CD14-positive monocyte (primary cell): ENCODE results near the gene OAT. TPM values are rescaled to one million over a fixed set of nuclear protein-coding genes. Genes with fewer than 3 reads are reported as not detected.
A peak's percentile ranks its signal among the peaks of the same experiment; 100 is the strongest.

ENCODE experiments used
- DNase-seq, 3 donors: peaks; one replicate each; pipeline ENCODE4 v3.0.0-alpha.2; 2011 to 2022
- H2AFZ ChIP-seq: 2 replicates; pipeline ENCODE4 v1.6.0; 2012; ENCODE audit warnings: mild to moderate bottlenecking, low read depth, low read length, inconsistent platforms; ENCODE audit not compliant: insufficient read depth, poor library complexity, severe bottlenecking
- H3K27ac ChIP-seq, 2 donors: 1 replicate in 1 of 2; 2 replicates in 1 of 2; pipeline ENCODE4 v1.5.1; 2012 to 2013; ENCODE audit warnings: low read length in 2 of 2, control low read depth in 1 of 2, inconsistent platforms in 1 of 2, low read depth in 1 of 2, mild to moderate bottlenecking in 1 of 2
- H3K27me3 ChIP-seq, 2 donors: one replicate each; pipeline versions ENCODE4 v1.6.0 to v1.6.1; 2011 to 2013; ENCODE audit warnings: low read length in 2 of 2; ENCODE audit not compliant: control insufficient read depth in 2 of 2, insufficient read depth in 2 of 2
- H3K36me3 ChIP-seq, 2 donors: replicated peaks in 1 of 2; 1 replicate in 1 of 2; 2 replicates in 1 of 2; pipeline versions ENCODE4 v1.5.1 to v1.6.1; 2012 to 2013; ENCODE audit warnings: low read length in 2 of 2, control low read depth in 1 of 2, inconsistent platforms in 1 of 2, mild to moderate bottlenecking in 1 of 2; ENCODE audit not compliant: insufficient read depth in 2 of 2, control insufficient read depth in 1 of 2
- H3K4me1 ChIP-seq, 2 donors: 1 replicate in 1 of 2; 2 replicates in 1 of 2; pipeline versions ENCODE4 v1.5.1 to v1.6.1; 2012 to 2013; ENCODE audit warnings: low read length in 2 of 2, control low read depth in 1 of 2, inconsistent platforms in 1 of 2, mild to moderate bottlenecking in 1 of 2, moderate library complexity in 1 of 2; ENCODE audit not compliant: insufficient read depth in 2 of 2, control insufficient read depth in 1 of 2
- H3K4me2 ChIP-seq: replicated peaks from 2 replicates; pipeline ENCODE3; 2012; ENCODE audit warnings: low read length, moderate library complexity, mild to moderate bottlenecking; ENCODE audit not compliant: poor library complexity, severe bottlenecking; ENCODE audit errors: extremely low read depth
- H3K4me3 ChIP-seq, 3 experiments: fragments of 200-600 bp in 1 of 3; sonication (generic) in 1 of 3; replicated peaks in 1 of 3; 1 replicate in 2 of 3; 2 replicates in 1 of 3; pipeline ENCODE4 v1.5.1; 2011 to 2013; ENCODE audit warnings: low read length in 3 of 3, mild to moderate bottlenecking in 3 of 3, control low read depth in 2 of 3, low read depth in 2 of 3, inconsistent platforms in 1 of 3, moderate library complexity in 1 of 3
- H3K79me2 ChIP-seq: 2 replicates; pipeline ENCODE4 v1.6.0; 2012; ENCODE audit warnings: mild to moderate bottlenecking, control low read depth, inconsistent platforms, low read length, moderate library complexity; ENCODE audit not compliant: insufficient read depth
- H3K9ac ChIP-seq: 2 replicates; pipeline ENCODE4 v1.6.0; 2017; ENCODE audit warnings: low read length, mild to moderate bottlenecking; ENCODE audit not compliant: insufficient read depth, poor library complexity, severe bottlenecking
- H3K9me3 ChIP-seq, 2 donors: replicated peaks in 1 of 2; 1 replicate in 1 of 2; 2 replicates in 1 of 2; pipeline versions ENCODE4 v1.5.1 to v1.6.1; 2012 to 2013; ENCODE audit warnings: low read length in 2 of 2, control low read depth in 1 of 2; ENCODE audit not compliant: control insufficient read depth in 1 of 2, insufficient read depth in 1 of 2
- H4K20me1 ChIP-seq: 2 replicates; pipeline ENCODE4 v1.6.0; 2012; ENCODE audit warnings: mild to moderate bottlenecking, low read length, control low read depth, moderate library complexity; ENCODE audit not compliant: insufficient read depth
- H3K27ac Mint-ChIP-seq, 7 donors: one replicate each; pipeline ENCODE4 v1.8.0; 2020; ENCODE audit warnings: mild to moderate bottlenecking in 7 of 7, mixed read lengths in 7 of 7, moderate library complexity in 6 of 7, inconsistent platforms in 2 of 7
- H3K27me3 Mint-ChIP-seq, 3 donors: one replicate each; pipeline ENCODE4 v1.8.0; 2021 to 2022; ENCODE audit warnings: low read depth in 3 of 3, mild to moderate bottlenecking in 3 of 3, mixed read lengths in 3 of 3, moderate library complexity in 3 of 3, inconsistent platforms in 1 of 3
- H3K36me3 Mint-ChIP-seq, 2 donors: one replicate each; pipeline ENCODE4 v1.8.0; 2020; ENCODE audit warnings: mixed read lengths in 2 of 2, inconsistent platforms in 1 of 2, mild to moderate bottlenecking in 1 of 2
- H3K4me1 Mint-ChIP-seq: one replicate; pipeline ENCODE4 v1.8.0; 2020; ENCODE audit warnings: mild to moderate bottlenecking, mixed read lengths
- H3K4me3 Mint-ChIP-seq, 2 donors: one replicate each; pipeline ENCODE4 v1.8.0; 2020; ENCODE audit warnings: mild to moderate bottlenecking in 2 of 2, mixed read lengths in 2 of 2, moderate library complexity in 1 of 2
- H3K9me3 Mint-ChIP-seq, 7 donors: one replicate each; pipeline ENCODE4 v1.8.0; 2020 to 2022; ENCODE audit warnings: mixed read lengths in 7 of 7, mild to moderate bottlenecking in 6 of 7, moderate library complexity in 6 of 7, inconsistent platforms in 2 of 7
- WGBS: methylation state at CpG from one replicate; pipeline ENCODE4 v1.1.5; 2013; ENCODE audit warnings: missing lambda C conversion rate; ENCODE audit not compliant: insufficient coverage; 5-methylcytosine and 5-hydroxymethylcytosine counted together
- intact Hi-C, 2 donors: fragments of 100-400 bp; cut with micrococcal nuclease; formaldehyde crosslinking; loops; one replicate each; pipeline versions ENCODE4 v1.15.0 to v1.15.1; 2023
- polyA plus RNA-seq, 3 donors: library from polyadenylated mRNA; depleted of rRNA in 1 of 3; unstranded in 2 of 3; stranded (reverse) in 1 of 3; fragments of 300-500 nt in 2 of 3; fragments of >200 nt in 1 of 3; fragmentation: Illumina TruSeq in 2 of 3; gene quantifications; 1 replicate in 2 of 3; 2 replicates in 1 of 3; pipeline ENCODE4 v1.2.3, GENCODE V29; 2012 to 2021
- TF ChIP-seq, protein P1 (sequence below): fragments of 200-600 bp; IDR thresholded peaks from one replicate; pipeline ENCODE4 v1.8.0; 2022; ENCODE audit warnings: antibody characterized with exemption, mild to moderate bottlenecking

The OAT gene
- polyA plus RNA-seq, 3 donors = 83.5 to 89.6 (median 87.3) TPM

DNA sequence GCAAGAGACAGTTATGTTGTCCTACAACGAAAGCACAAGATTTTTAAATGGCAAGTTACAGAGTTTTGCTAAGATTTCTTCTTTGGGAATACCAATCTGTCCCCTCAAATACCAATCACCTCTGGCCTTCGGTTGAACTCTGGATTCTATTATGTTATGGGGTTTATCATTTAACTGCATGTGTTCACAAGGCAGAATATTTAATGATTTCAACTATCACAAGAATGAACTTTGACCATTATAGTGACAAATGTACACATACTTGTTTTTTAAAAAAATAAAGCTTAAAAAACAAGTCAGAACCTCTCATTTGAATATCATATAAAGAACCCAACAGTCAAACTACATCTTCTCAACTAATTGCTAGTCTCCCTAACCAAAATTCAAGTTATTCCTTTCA is 11.3 kb downstream of the OAT start:
- Histone ChIP-seq H3K79me2 (peaks cover 3% of the 10 kb centered on the region), H2AFZ (no peak overlapping the region), H3K4me2 (no peak overlapping the region), H3K27me3 (no peaks in the 10 kb centered on the region), H3K4me1 (no peaks in the 10 kb centered on the region), H3K9me3 (no peaks in the 10 kb centered on the region), H3K4me3 (no peak overlapping the region), H3K27ac (no peak overlapping the region), H3K36me3 (peaks cover 45 to 78% of the 10 kb centered on the region in 2 donors), H4K20me1 (peaks cover 4% of the 10 kb centered on the region), H3K9ac (no peak overlapping the region)
- TF ChIP-seq, protein P1, sequence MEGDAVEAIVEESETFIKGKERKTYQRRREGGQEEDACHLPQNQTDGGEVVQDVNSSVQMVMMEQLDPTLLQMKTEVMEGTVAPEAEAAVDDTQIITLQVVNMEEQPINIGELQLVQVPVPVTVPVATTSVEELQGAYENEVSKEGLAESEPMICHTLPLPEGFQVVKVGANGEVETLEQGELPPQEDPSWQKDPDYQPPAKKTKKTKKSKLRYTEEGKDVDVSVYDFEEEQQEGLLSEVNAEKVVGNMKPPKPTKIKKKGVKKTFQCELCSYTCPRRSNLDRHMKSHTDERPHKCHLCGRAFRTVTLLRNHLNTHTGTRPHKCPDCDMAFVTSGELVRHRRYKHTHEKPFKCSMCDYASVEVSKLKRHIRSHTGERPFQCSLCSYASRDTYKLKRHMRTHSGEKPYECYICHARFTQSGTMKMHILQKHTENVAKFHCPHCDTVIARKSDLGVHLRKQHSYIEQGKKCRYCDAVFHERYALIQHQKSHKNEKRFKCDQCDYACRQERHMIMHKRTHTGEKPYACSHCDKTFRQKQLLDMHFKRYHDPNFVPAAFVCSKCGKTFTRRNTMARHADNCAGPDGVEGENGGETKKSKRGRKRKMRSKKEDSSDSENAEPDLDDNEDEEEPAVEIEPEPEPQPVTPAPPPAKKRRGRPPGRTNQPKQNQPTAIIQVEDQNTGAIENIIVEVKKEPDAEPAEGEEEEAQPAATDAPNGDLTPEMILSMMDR = no peak
- Mint-ChIP-seq H3K9me3 (no peaks in the 10 kb centered on the region), H3K36me3 (peaks cover 68 to 82% of the 10 kb centered on the region in 2 donors), H3K27me3 (peaks cover 0 to 2% (median 2%) of the 10 kb centered on the region in 3 donors), H3K4me1 (peaks cover 7% of the 10 kb centered on the region), H3K27ac (peak overlapping the region in 1 of 7 donors; percentile 17), H3K4me3 (no peak overlapping the region)
- intact Hi-C loops = no loop called here
- DNase-seq = no peak
- no CpG with 5 or more reads among the region's 2 CpGs for WGBS

DNA sequence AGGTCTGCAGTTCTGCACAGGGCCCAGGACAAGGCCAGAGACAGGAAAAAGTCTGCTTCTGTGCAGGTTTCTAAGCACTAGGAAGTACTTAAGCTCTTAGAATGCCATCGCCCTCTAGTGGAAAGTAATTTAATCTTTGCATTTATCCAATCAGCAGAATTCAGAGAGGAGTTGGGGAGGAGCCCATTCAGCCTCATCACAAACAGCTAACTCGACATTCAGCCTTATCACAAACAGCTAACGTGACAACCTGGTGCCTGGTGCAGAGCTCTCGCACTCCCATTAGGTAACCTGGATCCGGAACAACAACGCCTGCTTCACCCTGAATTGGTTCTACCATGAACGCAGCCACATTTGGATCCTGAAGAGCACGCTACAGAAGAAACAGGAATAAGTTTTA is 15.2 kb downstream of the OAT start:
- H3K4me3 Mint-ChIP-seq = no peak overlapping the region
- H3K36me3 ChIP-seq = peaks cover 66 to 91% of the 10 kb centered on the region in 2 donors
- no peaks in the 10 kb centered on the region for H3K27me3 ChIP-seq
- H4K20me1 ChIP-seq = no peaks in the 10 kb centered on the region
- H3K27ac ChIP-seq = no peak overlapping the region
- H3K4me1 Mint-ChIP-seq = peaks cover 5% of the 10 kb centered on the region
- DNase-seq = peak; percentile 63 to 79 (median 65)
- no peaks in the 10 kb centered on the region for H3K79me2 ChIP-seq
- intact Hi-C loops = loop anchor here (5.0 kb wide), 1 partner anchor 821 kb away; no protein-coding TSS in a partner anchor
- H3K27ac Mint-ChIP-seq = peak overlapping the region in 1 of 7 donors; percentile 52
- no peak overlapping the region for H3K4me2 ChIP-seq
- peaks cover 0 to 2% (median 0%) of the 10 kb centered on the region in 3 donors for H3K27me3 Mint-ChIP-seq
- no peaks in the 10 kb centered on the region for H3K9me3 Mint-ChIP-seq
- no peaks in the 10 kb centered on the region for H3K4me1 ChIP-seq
- H3K9me3 ChIP-seq = no peaks in the 10 kb centered on the region
- no peak overlapping the region for H3K9ac ChIP-seq
- 77% methylated on average over 6 of the region's 8 CpGs for WGBS
- peaks cover 68 to 88% of the 10 kb centered on the region in 2 donors for H3K36me3 Mint-ChIP-seq
- H3K4me3 ChIP-seq = no peak overlapping the region
- H2AFZ ChIP-seq = no peak overlapping the region
- TF ChIP-seq, protein P1 = peak; percentile 58
